ENCODE measurements around the gene RAB3GAP1.
"Not testable (repeated sequence)": the region's sequence is repeated elsewhere in the genome, so short reads cannot be mapped to it uniquely, and the experiment has no call there.

The RAB3GAP1 gene

DNA sequence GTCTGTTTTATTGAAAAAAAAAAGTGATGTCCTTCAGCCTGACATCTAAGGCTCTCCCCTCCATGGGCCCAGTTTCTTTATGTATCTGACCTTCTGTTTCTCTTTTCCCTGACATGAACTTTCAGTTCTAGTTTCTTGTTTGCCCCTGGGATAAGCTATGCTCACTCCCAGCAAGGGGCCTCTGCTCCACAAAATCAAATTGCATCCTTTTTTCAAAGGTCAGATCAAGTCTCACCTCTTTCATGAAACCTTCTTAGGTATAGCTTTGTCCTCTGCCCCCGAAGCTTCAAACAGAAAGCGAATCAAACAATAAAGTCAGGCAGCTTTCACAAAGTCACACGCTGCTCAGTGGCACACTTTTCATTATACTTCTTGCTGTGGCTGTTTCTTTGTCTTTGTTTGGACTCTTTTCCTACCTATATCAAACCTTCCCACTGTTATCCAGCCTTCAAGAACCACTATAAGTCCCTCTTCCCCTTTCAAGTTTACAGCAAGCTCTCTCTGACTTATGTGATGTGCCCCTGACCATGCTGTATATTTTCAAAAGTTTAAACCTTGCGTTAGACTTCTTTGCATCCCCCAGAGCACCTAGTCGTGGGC, 28.1 kb upstream of the RAB3GAP1 start:
- no peak for ATAC-seq (ENCODE audit: insufficient read depth, low read depth)
- no peaks in the 10 kb centered on the region for H4K20me1 ChIP-seq (ENCODE audit: insufficient read depth, low read length)
- H3K4me3 ChIP-seq (ENCODE audit: low read depth in 1 of 2, low read length in 2 of 2), result no peak overlapping the region
- DNase-seq, result no peak
- TF ChIP-seq, protein P1, sequence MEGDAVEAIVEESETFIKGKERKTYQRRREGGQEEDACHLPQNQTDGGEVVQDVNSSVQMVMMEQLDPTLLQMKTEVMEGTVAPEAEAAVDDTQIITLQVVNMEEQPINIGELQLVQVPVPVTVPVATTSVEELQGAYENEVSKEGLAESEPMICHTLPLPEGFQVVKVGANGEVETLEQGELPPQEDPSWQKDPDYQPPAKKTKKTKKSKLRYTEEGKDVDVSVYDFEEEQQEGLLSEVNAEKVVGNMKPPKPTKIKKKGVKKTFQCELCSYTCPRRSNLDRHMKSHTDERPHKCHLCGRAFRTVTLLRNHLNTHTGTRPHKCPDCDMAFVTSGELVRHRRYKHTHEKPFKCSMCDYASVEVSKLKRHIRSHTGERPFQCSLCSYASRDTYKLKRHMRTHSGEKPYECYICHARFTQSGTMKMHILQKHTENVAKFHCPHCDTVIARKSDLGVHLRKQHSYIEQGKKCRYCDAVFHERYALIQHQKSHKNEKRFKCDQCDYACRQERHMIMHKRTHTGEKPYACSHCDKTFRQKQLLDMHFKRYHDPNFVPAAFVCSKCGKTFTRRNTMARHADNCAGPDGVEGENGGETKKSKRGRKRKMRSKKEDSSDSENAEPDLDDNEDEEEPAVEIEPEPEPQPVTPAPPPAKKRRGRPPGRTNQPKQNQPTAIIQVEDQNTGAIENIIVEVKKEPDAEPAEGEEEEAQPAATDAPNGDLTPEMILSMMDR (IDR thresholded peaks at IDR 0.05; ENCODE audit: borderline replicate concordance, extremely low read depth, low read length, poor library complexity, severe bottlenecking), result no peak
- no peak for TF ChIP-seq EZH2 (IDR thresholded peaks at IDR 0.05; ENCODE audit: borderline replicate concordance, low read depth, low read length, severe bottlenecking)
- H2AFZ ChIP-seq (ENCODE audit: low read depth, low read length), result no peak overlapping the region; the same call in 1 of the 2 replicates
- H3K79me2 ChIP-seq (ENCODE audit: insufficient read depth, low read length), result no peaks in the 10 kb centered on the region
- no peak overlapping the region for H3K4me2 ChIP-seq (ENCODE audit: insufficient read depth, low read length)
- no peak overlapping the region for H3K9ac ChIP-seq (ENCODE audit: low read depth, low read length)
- H3K36me3 ChIP-seq (ENCODE audit: insufficient read depth, low read length), result no peaks in the 10 kb centered on the region
- no peaks in the 10 kb centered on the region for H3K9me3 ChIP-seq (ENCODE audit: insufficient read depth, low read length, severe bottlenecking)
- no peaks in the 10 kb centered on the region for H3K4me1 ChIP-seq (ENCODE audit: insufficient read depth, low read length)
- no peaks in the 10 kb centered on the region for H3K27me3 ChIP-seq (ENCODE audit: insufficient read depth, low read length, poor library complexity)
- H3K27ac ChIP-seq (ENCODE audit: low read length), result no peak overlapping the region

DNA sequence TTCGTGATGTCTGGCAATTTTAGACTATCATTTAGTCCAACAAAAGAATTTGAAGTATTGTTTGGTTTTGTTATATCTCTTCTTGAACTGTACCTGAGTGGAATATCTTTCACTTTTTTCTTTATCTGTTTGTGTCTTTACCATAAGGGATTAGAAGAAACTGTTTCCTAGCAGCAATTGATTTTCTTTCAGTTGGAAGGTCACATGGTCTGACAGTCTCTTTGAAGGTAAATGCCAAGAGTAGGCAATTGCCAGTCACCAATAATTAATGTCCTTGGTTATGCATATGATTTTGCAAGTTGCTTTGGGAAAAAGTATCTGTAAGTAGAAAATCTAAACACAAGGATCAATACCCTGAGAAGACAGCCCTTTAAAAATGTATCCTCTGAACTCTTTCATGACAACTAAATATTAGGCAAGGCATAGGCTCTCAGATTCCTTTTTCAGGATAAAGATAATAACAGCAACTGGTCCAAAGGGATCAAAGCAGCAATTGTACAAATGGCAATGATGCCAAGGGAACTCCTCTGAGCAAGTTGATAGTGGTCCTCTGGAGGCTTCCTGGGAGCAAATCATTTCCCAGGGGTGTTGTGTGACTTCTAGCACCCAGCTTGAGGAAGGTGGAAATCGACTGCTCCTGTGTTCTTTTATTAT, 22.5 kb upstream of the RAB3GAP1 start:
- Histone ChIP-seq H3K79me2 (ENCODE audit: insufficient read depth, low read length) (no peaks in the 10 kb centered on the region), H3K9ac (ENCODE audit: low read depth, low read length) (no peak overlapping the region), H3K27ac (ENCODE audit: low read length) (no peak overlapping the region), H3K4me3 (ENCODE audit: low read depth in 1 of 2, low read length in 2 of 2) (no peak overlapping the region), H3K4me1 (ENCODE audit: insufficient read depth, low read length) (no peaks in the 10 kb centered on the region), H4K20me1 (ENCODE audit: insufficient read depth, low read length) (no peaks in the 10 kb centered on the region), H3K9me3 (ENCODE audit: insufficient read depth, low read length, severe bottlenecking) (no peaks in the 10 kb centered on the region), H2AFZ (ENCODE audit: low read depth, low read length) (no peak overlapping the region), H3K36me3 (ENCODE audit: insufficient read depth, low read length) (no peaks in the 10 kb centered on the region), H3K27me3 (ENCODE audit: insufficient read depth, low read length, poor library complexity) (no peaks in the 10 kb centered on the region), H3K4me2 (ENCODE audit: insufficient read depth, low read length) (no peak overlapping the region)
- TF ChIP-seq, protein P1 (IDR thresholded peaks at IDR 0.05; ENCODE audit: borderline replicate concordance, extremely low read depth, low read length, poor library complexity, severe bottlenecking), result no peak
- TF ChIP-seq EZH2 (IDR thresholded peaks at IDR 0.05; ENCODE audit: borderline replicate concordance, low read depth, low read length, severe bottlenecking), result no peak
- DNase-seq, result no peak
- no peak for ATAC-seq (ENCODE audit: insufficient read depth, low read depth)

DNA sequence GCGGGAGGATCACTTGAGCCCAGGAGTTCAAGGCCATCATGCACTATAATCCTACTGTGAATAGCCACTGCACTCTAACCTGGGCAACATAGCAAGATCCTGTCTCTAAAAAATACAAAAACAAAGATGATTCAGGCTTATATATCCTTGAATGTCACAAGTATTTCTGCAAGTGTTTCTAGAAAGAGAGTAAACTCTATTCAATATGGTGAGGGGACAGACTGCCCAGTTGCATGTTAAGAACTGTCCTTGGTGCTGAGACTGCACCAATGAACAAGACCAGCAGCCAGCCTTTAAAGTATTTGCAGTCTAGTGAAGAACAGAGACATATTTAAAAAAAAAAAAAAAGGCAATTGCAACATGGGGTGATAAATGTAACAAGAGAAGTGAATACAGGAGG, 21.3 kb upstream of the RAB3GAP1 start:
- DNase-seq (peak; percentile 49), ATAC-seq (ENCODE audit: insufficient read depth, low read depth) (peak; percentile 82)
- no peaks in the 10 kb centered on the region for H3K27me3 ChIP-seq (ENCODE audit: insufficient read depth, low read length, poor library complexity)
- no peaks in the 10 kb centered on the region for H4K20me1 ChIP-seq (ENCODE audit: insufficient read depth, low read length)
- no peak overlapping the region for H3K4me3 ChIP-seq (ENCODE audit: low read depth in 1 of 2, low read length in 2 of 2)
- no peaks in the 10 kb centered on the region for H3K79me2 ChIP-seq (ENCODE audit: insufficient read depth, low read length)
- no peak overlapping the region for H3K27ac ChIP-seq (ENCODE audit: low read length)
- TF ChIP-seq EZH2 (IDR thresholded peaks at IDR 0.05; ENCODE audit: borderline replicate concordance, low read depth, low read length, severe bottlenecking), result no peak
- TF ChIP-seq, protein P1 (IDR thresholded peaks at IDR 0.05; ENCODE audit: borderline replicate concordance, extremely low read depth, low read length, poor library complexity, severe bottlenecking), result no peak
- H3K9ac ChIP-seq (ENCODE audit: low read depth, low read length), result no peak overlapping the region
- no peaks in the 10 kb centered on the region for H3K36me3 ChIP-seq (ENCODE audit: insufficient read depth, low read length)
- H3K4me2 ChIP-seq (ENCODE audit: insufficient read depth, low read length), result no peak overlapping the region
- no peaks in the 10 kb centered on the region for H3K4me1 ChIP-seq (ENCODE audit: insufficient read depth, low read length)
- no peak overlapping the region for H2AFZ ChIP-seq (ENCODE audit: low read depth, low read length)
- H3K9me3 ChIP-seq (ENCODE audit: insufficient read depth, low read length, severe bottlenecking), result no peaks in the 10 kb centered on the region

DNA sequence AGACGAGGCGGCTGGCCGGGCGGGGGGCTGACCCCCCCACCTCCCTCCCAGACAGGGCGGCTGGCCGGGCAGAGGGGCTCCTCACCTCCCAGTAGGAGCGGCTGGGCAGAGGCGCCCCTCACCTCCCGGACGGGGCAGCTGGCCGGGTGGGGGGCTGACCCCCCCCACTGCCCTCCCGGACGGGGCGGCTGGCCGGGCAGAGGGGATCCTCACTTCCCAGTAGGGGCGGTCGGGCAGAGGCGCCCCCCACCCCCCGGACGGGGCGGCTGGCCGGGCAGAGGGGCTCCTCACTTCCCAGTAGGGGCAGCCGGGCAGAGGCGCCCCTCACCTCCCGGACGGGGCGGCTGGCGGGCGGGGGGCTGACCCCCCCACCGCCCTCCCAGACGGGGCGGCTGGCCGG, 18.9 kb upstream of the RAB3GAP1 start:
- not testable (repeated sequence) for H3K36me3 ChIP-seq (ENCODE audit: insufficient read depth, low read length); H3K27ac ChIP-seq (ENCODE audit: low read length); DNase-seq; H3K4me2 ChIP-seq (ENCODE audit: insufficient read depth, low read length); H3K27me3 ChIP-seq (ENCODE audit: insufficient read depth, low read length, poor library complexity); H3K4me3 ChIP-seq (ENCODE audit: low read depth in 1 of 2, low read length in 2 of 2); H3K9ac ChIP-seq (ENCODE audit: low read depth, low read length); H3K79me2 ChIP-seq (ENCODE audit: insufficient read depth, low read length); H4K20me1 ChIP-seq (ENCODE audit: insufficient read depth, low read length); H2AFZ ChIP-seq (ENCODE audit: low read depth, low read length); H3K9me3 ChIP-seq (ENCODE audit: insufficient read depth, low read length, severe bottlenecking); H3K4me1 ChIP-seq (ENCODE audit: insufficient read depth, low read length); ATAC-seq (ENCODE audit: insufficient read depth, low read depth)

All from DND-41 (cell line).